ENCODE data around the gene SCFD2.
"Not testable (repeated sequence)": the region's sequence is repeated elsewhere in the genome, so short reads cannot be mapped to it uniquely, and the experiment has no call there.

SCFD2 gene

GRCh38 chr4:53186714-53187358 lies 179.0 kb downstream of the SCFD2 start:
- no peak for DNase-seq (ENCODE audit: low read depth)

- DNase-seq (ENCODE audit: low read depth) = no peak
Observed at GRCh38 chr4:53185869-53186585, 179.8 kb downstream of the SCFD2 start.

- no peak for DNase-seq (ENCODE audit: low read depth)
Observed at GRCh38 chr4:53183754-53184153, 182.1 kb downstream of the SCFD2 start.

GRCh38 chr4:53177751-53178150 lies 188.1 kb downstream of the SCFD2 start:
- not testable (repeated sequence) for DNase-seq (ENCODE audit: low read depth)

GRCh38 chr4:53175640-53176039 lies 190.2 kb downstream of the SCFD2 start:
- DNase-seq (ENCODE audit: low read depth) = no peak

- DNase-seq (ENCODE audit: low read depth) = no peak
Observed at GRCh38 chr4:53174823-53175222, 191.0 kb downstream of the SCFD2 start.

- no peak for DNase-seq (ENCODE audit: low read depth)
Observed at GRCh38 chr4:53173576-53173975, 192.3 kb downstream of the SCFD2 start.

GRCh38 chr4:53171797-53172196 lies 194.1 kb downstream of the SCFD2 start:
- no peak for DNase-seq (ENCODE audit: low read depth)

- no peak for DNase-seq (ENCODE audit: low read depth)
Observed at GRCh38 chr4:53169695-53170617, 195.9 kb downstream of the SCFD2 start.

- DNase-seq (ENCODE audit: low read depth) = no peak
Observed at GRCh38 chr4:53168228-53168627, 197.6 kb downstream of the SCFD2 start.

- DNase-seq (ENCODE audit: low read depth) = no peak
Observed at GRCh38 chr4:53162969-53163368, 202.9 kb downstream of the SCFD2 start.

- no peak for DNase-seq (ENCODE audit: low read depth)
Observed at GRCh38 chr4:53161787-53162433, 204.0 kb downstream of the SCFD2 start.

- no peak for DNase-seq (ENCODE audit: low read depth)
Observed at GRCh38 chr4:53161051-53161786, 204.6 kb downstream of the SCFD2 start.

- no peak for DNase-seq (ENCODE audit: low read depth)
Observed at GRCh38 chr4:53156896-53157295, 209.0 kb downstream of the SCFD2 start.

- DNase-seq (ENCODE audit: low read depth) = no peak
Observed at GRCh38 chr4:53152467-53152866, 213.4 kb downstream of the SCFD2 start.

GRCh38 chr4:53151489-53151788 lies 214.4 kb downstream of the SCFD2 start:
- DNase-seq (ENCODE audit: low read depth) = no peak

- DNase-seq (ENCODE audit: low read depth) = no peak
Observed at GRCh38 chr4:53150631-53151488, 215.0 kb downstream of the SCFD2 start.

- no peak for DNase-seq (ENCODE audit: low read depth)
Observed at GRCh38 chr4:53147711-53148110, 218.2 kb downstream of the SCFD2 start.

GRCh38 chr4:53147197-53147596 lies 218.7 kb downstream of the SCFD2 start:
- no peak for DNase-seq (ENCODE audit: low read depth)

- DNase-seq (ENCODE audit: low read depth) = no peak
Observed at GRCh38 chr4:53141308-53141707, 224.6 kb downstream of the SCFD2 start.

GRCh38 chr4:53139256-53139655 lies 226.6 kb downstream of the SCFD2 start:
- not testable (repeated sequence) for DNase-seq (ENCODE audit: low read depth)

Measured in stimulated activated CD8-positive, alpha-beta memory T cell treated with anti-CD3 and anti-CD28 coated beads, Interleukin-12 subunit alpha, Interleukin-12 subunit beta, amount 100 ng/mL, for 4 hours (primary cell).